NCI-H2227 (cell line): ENCODE data around the gene TBC1D22A.

Experiments
- DNase-seq: peaks from one replicate; lab custom pipeline; 2025; ENCODE audit not compliant: unreplicated experiment; lab: John Stamatoyannopoulos, UW

TBC1D22A gene

DNA sequence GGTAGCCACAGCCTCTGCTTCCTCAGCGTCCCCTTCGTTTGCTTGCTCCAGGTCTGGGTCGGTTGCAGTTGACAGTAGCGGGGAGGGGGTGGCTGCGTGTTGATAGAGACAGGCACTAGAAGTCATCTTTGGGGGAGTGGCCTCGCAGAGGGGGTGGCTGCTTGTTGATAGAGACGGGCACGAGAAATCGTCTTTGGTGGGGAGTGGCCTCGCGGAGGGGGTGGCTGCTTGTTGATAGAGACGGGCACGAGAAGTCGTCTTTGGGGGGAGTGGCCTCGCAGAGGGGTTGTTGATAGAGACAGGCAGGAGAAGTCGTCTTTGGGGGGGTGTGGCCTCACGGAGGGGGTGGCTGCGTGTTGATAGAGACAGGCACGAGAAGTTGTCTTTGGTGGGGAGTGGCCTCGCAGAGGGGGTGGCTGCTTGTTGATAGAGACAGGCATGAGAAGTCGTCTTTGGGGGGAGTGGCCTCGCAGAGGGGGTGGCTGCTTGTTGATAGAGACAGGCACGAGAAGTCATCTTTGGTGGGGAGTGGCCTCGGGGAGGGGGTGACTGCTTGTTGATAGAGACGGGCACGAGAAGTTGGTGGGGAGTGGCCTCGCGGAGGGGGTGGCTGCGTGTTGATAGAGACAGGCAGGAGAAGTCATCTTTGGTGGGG, 328.3 kb downstream of the TBC1D22A start:
- peak; percentile 52 for DNase-seq

GRCh38 chr22:47091246-47091651, 328.8 kb downstream of the TBC1D22A start:
- DNase-seq: no peak

- no peak for DNase-seq
Observed at GRCh38 chr22:47091921-47092700, 329.7 kb downstream of the TBC1D22A start.

DNA sequence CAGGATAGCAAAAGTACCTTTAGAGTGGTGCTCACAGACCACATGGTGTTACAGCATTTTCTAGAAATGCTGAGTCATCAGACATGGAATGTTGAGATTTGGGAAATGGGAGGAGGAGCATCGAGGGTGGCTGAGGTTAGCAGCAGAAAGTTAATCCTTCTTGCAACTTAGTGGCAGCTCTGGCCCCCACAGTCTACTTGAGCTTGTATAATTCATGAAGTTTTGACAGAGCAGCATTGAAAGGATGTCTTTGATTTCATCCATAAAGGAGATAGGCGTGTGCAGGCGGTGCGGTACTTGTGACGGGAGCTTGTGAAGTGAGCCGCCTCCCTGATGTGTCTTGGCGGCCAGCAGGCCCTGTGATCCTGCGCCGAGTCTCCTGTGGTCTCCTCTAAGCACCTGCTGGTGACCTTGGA, 330.5 kb downstream of the TBC1D22A start:
- no peak for DNase-seq

- DNase-seq: no peak
Observed at GRCh38 chr22:47093720-47094119, 331.3 kb downstream of the TBC1D22A start.

- DNase-seq: no peak
Observed at GRCh38 chr22:47094861-47095330, 332.4 kb downstream of the TBC1D22A start.

DNA sequence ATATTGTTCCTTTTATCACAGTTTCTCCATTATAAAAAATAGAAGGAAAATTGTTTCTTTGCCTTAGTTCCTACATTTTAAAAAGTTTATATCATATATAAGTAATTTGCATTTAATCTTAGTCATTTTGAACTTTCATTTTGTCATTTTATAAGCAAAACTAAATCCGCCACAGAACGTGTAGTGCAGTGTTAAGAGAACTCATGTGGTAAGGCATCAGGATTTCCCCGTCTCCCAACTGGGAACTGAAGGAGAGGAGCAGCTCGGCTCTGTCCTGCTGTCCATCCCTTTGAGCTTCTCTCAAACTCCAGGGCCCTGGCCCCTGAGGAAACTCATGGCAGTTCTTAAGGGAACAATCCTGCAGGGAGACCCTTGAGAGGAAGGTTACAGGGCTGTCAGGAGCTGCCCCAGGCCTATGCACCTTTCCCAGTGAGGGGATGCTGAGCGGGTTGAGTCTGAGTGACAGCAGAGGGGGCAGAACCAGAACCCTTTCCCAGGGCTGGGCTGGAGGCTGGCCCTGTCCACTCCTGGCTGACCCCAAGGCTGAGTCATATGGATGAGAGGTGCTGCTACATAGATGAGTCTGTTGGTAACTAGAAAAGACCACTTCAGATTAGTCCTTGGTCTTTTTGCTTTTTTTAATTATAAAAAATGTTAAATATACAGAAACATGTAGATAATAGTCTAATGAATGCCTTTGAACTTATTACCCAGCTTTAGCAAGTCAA, 333.1 kb downstream of the TBC1D22A start:
- DNase-seq: no peak

DNA sequence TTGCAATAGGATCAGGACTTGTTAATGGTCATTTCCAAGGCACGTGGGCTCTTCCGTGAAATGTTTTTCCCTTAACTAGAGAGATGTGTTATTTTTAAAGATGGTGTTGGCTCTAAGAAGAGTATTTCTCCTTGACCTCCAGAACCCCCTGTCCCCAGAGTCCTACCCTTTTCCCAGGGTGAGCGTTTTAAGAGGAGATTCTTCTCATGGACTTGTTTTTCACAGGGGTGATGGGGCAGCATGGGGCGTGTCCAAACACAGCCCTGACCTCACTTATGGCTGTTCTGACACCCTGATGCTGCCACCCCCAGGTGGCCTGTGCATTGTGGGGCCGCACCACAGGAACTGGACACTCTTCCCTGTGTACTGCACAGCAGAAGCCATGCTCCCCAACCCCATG, 335.7 kb downstream of the TBC1D22A start:
- DNase-seq: no peak

DNA sequence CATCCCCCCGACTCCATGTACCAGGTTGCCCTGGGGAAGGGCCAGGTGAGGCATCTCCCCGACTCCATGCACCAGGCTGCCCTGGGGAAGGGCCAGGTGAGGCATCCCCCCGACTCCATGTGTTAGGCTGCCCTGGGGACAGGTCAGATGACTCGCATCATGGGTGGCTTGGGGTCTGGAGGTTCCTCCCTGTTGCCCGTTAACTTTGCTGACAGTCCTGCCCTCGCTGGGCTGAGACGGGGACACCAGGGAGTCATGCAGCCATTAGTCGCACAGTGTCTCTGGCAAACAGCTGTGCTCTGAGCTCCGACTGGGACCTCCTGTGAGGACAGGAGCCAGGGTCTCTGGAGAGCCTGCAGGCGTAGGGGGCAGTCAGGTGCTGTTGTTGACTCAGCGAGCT, 336.1 kb downstream of the TBC1D22A start:
- DNase-seq: no peak

- no peak for DNase-seq
Observed at GRCh38 chr22:47100019-47100418, 337.6 kb downstream of the TBC1D22A start.

GRCh38 chr22:47100646-47101200, 338.3 kb downstream of the TBC1D22A start:
- no peak for DNase-seq

- DNase-seq: no peak
Observed at GRCh38 chr22:47101321-47101885, 339.0 kb downstream of the TBC1D22A start.

DNA sequence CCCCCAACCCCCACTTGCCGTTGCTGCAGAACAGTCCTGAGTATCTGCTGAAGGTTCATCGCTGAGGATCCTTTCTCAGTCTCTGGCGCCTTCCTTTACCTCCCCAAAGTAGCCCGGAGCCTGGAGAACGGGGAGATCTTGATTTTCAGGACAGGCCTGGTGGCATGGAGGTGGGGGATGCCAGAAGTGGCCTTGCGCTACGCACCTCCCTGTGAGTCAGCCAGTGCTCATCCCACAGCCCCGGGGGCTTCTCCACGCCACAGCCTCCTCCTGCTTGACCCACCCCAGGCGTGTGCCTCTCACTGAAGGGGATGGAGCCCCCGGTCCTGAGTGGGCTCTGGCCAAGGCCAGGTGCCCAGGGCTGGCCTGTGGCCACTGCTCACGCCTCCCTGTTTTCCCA, 339.6 kb downstream of the TBC1D22A start:
- no peak for DNase-seq

DNA sequence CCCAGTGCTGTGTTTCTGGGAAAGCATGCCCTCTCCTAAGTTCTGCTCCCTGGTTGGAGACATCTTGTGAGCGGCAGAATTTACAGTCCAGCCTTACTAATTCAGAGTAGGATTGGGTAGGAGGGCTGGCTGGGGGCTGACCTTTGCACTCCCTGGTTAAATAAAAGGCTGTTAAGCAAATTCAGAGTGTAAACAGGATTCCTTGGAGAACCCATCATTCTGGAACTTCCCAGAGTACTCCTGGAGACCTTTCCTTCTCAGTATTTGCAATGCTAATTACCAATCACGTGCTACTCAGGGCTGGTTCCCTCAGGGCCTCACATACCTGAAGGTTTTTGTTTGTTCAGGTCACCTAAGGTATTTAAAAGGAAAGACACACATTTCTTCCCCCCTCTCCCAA, 340.2 kb downstream of the TBC1D22A start:
- no peak for DNase-seq

- no peak for DNase-seq
Observed at GRCh38 chr22:47105085-47105484, 342.6 kb downstream of the TBC1D22A start.

DNA sequence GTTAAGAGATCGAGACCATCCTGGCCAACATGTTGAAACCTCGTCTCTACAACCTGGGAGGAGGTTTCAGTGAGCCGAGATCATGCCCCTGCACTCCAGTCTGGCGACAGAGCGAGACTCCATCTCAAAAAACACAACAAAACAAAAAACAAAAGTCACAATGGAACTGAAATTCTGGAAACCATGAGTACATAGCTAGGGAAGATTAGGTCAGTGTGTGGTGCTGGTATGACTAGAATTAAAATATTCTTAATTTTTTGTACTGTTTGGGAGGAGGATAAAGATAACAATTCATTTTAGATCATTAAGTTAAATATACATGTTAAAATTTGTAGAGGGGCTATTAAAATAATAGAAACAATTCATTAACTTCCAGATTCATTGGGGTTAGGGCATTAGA, 344.4 kb downstream of the TBC1D22A start:
- DNase-seq: no peak

DNA sequence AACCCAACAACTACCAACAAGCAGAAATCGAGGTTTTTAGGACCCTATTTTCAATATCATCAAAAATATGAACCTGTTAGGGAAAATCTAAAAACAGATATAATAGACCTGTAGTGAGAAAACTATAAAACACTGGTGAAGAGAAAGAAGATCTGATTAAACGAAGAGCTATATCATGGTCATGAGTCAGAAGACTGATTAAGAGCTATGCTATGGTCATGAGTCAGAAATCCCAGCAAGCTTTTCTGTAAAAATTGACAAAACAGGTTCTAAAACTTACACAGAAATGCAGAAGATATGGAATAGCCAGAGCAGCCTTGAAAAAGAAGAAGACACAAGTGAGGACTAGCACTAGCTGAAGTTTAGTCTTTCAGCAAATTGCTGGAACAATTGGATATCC, 345.0 kb downstream of the TBC1D22A start:
- DNase-seq: no peak

DNA sequence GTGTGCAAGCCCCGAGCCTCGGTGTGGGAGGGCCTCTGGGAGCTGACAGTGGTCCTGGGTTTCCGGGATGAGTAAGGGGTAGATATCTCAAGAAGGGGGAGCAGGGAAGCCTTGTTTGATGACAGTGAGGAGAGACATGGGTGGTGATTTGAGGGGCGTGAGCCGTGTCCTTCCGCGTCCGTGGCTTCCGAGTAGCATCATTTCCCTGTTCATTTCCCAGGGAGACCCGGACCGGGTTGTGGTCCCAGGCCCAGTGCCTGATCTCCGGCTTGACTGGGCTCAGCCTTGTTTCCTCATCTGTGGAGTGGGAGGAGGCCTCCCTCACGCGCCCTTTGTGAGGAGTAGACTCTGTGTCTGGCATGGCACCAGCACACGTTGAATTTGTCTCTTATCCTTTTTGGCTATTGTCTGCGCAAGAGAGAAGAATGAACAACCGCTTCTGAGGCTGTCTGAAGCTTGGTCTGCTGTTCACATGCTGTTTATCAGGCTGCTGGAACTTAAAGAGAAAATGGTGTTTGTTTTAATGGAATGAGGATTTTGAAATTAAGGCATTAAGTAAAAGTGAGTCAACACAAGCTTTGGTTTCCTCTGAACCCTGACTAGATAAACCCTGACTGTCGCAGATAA, 348.5 kb downstream of the TBC1D22A start:
- DNase-seq: no peak

- no peak for DNase-seq
Observed at GRCh38 chr22:47111626-47112581, 349.5 kb downstream of the TBC1D22A start.

DNA sequence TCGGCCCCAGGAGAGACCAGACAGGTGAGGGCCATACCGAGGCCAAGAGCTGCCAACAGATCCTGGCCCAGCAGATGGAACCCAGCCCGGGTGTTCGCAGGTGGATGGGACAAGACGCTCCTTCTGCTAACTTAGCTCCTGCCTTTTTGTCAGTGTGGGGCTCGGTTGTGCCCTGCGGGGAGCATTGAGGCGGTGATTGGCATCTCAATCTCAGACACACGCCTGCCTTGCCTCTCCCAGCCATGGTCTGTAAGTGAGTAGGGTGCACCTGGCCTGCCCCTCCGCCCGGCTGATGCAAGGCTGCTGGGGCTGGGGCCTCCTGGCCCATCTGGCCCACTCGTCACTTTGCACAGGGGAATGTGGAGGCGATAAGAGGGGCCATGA, 350.1 kb downstream of the TBC1D22A start:
- no peak for DNase-seq
